Middle frontal gyrus (tissue), 1 donor: ENCODE results near the gene PLXDC1.
"Not testable (repeated sequence)": the region's sequence is repeated elsewhere in the genome, so short reads cannot be mapped to it uniquely, and the experiment has no call there.

ENCODE experiments used
- DNase-seq: peaks from one replicate; pipeline ENCODE4 v3.0.0-alpha.2; 2015; ENCODE audit warnings: low spot score; ENCODE audit errors: extremely low spot score

PLXDC1 gene

GRCh38 chr17:39064819-39065218 is 86.6 kb downstream of the PLXDC1 start:
- no peak for DNase-seq

- DNase-seq = no peak
Measured at GRCh38 chr17:39064374-39064773, 87.1 kb downstream of the PLXDC1 start.

- DNase-seq = no peak
Measured at GRCh38 chr17:39063681-39064069, 87.8 kb downstream of the PLXDC1 start.

GRCh38 chr17:39062846-39063680 is 88.4 kb downstream of the PLXDC1 start:
- DNase-seq = no peak

- DNase-seq = no peak
Measured at GRCh38 chr17:39058524-39058923, 92.9 kb downstream of the PLXDC1 start.

- no peak for DNase-seq
Measured at GRCh38 chr17:39057701-39058206, 93.7 kb downstream of the PLXDC1 start.

- no peak for DNase-seq
Measured at GRCh38 chr17:39054111-39054645, 97.3 kb downstream of the PLXDC1 start.

GRCh38 chr17:39052423-39052822 is 99.0 kb downstream of the PLXDC1 start:
- not testable (repeated sequence) for DNase-seq

GRCh38 chr17:39051001-39051585 is 100.3 kb downstream of the PLXDC1 start:
- no peak for DNase-seq

GRCh38 chr17:39045948-39046679 is 105.3 kb downstream of the PLXDC1 start:
- no peak for DNase-seq

- DNase-seq = no peak
Measured at GRCh38 chr17:39036009-39036408, 115.4 kb downstream of the PLXDC1 start.

GRCh38 chr17:39035578-39035977 is 115.9 kb downstream of the PLXDC1 start:
- DNase-seq = not testable (repeated sequence)

GRCh38 chr17:39028690-39029089 is 122.7 kb downstream of the PLXDC1 start:
- DNase-seq = no peak

GRCh38 chr17:39027455-39028035 is 123.9 kb downstream of the PLXDC1 start:
- DNase-seq = no peak

GRCh38 chr17:39026980-39027451 is 124.4 kb downstream of the PLXDC1 start:
- DNase-seq = no peak

GRCh38 chr17:39026346-39026745 is 125.1 kb downstream of the PLXDC1 start:
- not testable (repeated sequence) for DNase-seq

GRCh38 chr17:39022924-39023323 is 128.5 kb downstream of the PLXDC1 start:
- no peak for DNase-seq

GRCh38 chr17:39020037-39020436 is 131.4 kb downstream of the PLXDC1 start:
- not testable (repeated sequence) for DNase-seq

GRCh38 chr17:39018267-39019134 is 132.9 kb downstream of the PLXDC1 start:
- DNase-seq = no peak
